GM18519 (cell line): ENCODE results near the gene PPARGC1A.

Experiments
- ATAC-seq: cut with Tn5 transposase; IDR thresholded peaks from one replicate; pipeline ENCODE4 v1.9.1; 2021; ENCODE audit warnings: mild to moderate bottlenecking, moderate library complexity; ENCODE audit not compliant: unreplicated experiment, low FRiP score

The PPARGC1A gene, protein sequence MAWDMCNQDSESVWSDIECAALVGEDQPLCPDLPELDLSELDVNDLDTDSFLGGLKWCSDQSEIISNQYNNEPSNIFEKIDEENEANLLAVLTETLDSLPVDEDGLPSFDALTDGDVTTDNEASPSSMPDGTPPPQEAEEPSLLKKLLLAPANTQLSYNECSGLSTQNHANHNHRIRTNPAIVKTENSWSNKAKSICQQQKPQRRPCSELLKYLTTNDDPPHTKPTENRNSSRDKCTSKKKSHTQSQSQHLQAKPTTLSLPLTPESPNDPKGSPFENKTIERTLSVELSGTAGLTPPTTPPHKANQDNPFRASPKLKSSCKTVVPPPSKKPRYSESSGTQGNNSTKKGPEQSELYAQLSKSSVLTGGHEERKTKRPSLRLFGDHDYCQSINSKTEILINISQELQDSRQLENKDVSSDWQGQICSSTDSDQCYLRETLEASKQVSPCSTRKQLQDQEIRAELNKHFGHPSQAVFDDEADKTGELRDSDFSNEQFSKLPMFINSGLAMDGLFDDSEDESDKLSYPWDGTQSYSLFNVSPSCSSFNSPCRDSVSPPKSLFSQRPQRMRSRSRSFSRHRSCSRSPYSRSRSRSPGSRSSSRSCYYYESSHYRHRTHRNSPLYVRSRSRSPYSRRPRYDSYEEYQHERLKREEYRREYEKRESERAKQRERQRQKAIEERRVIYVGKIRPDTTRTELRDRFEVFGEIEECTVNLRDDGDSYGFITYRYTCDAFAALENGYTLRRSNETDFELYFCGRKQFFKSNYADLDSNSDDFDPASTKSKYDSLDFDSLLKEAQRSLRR

GRCh38 chr4:23889814-23890341 lies at the start of gene PPARGC1A:
TSS of gene PPARGC1A (minus strand) at chr4:23890047. CDS start at chr4:23889957, 90 bp downstream.
- ATAC-seq = peak; percentile 61

- ATAC-seq = no peak
These were observed 48.9 kb upstream of the PPARGC1A start for GRCh38 chr4:23938796-23939195.

DNA sequence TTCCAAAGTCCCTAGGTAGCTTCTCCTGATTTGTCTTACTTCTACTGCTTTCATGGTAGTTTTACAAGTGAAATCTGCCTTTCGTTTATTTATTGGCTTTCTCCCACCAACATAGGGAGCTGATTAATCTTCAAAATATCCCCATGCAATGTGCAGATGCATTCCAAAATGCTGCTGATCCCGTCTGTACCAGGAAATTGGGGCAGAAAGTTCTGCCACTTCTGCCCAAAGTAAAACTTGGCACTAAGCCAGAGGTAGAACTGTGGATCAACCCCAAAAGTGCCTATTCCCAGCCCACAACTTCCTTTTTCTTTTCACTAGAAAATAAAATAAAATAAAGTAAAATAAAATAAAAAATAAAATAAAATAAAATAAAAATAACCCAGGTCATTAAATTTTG lies 47.3 kb upstream of the PPARGC1A start:
- ATAC-seq = no peak

DNA sequence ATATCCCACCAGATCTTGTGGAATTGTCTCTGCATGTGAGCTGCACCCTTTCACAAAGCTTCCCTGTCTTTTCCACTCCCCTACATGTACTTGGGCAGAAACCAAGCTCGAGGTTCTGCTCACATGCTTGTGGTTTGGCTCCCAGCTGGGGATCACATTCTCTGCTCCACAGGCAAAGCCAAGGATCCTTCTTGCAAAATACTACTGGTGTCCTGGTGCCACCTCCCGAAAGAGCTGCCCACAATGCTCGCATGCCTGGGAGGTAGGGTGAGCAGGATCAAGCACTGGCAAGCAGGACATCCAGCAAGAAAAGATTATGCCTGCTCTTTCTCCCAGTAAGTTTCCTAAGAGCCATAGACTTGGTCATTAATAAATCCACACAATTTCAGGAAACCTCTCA lies 45.1 kb upstream of the PPARGC1A start:
- ATAC-seq = no peak

DNA sequence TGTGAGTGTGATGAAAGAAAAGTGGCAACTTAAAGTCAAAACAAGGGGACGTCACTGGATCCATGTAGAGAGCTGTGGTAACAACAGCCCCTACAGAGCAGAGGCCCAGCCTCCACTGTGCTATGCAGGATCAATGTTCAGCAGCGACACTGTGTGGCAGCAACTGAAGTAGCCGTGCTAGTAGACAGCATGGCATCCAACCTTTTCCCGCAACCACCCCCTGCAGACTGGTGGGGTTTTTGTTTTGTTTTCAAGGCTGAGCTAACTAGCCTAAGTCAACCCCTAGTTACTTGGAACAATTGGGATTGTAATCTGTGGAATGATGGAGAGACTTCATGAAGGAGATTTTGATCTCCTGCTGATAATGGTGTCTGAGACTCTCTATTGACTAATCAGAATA lies 44.4 kb upstream of the PPARGC1A start:
- no peak for ATAC-seq

GRCh38 chr4:23932901-23933308 lies 43.1 kb upstream of the PPARGC1A start:
- no peak for ATAC-seq

DNA sequence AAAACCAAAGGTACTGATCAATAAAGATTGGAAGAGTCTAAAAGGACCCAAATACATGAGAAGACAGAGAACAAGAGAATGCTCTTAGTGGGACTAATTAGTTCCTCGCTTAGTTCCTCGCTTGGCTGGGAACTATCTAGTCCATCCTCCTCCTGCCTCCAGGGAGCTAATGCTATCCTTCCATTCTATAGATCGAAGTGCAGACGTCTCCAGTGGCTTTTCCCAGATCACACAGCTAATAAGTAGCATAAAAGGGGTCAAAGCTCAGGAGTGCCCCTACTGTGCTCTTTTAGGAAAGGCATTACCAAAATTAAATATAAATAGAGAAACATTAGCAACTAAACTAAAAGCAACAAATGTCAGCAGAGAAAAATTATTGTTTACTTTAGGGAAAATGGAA lies 42.3 kb upstream of the PPARGC1A start:
- no peak for ATAC-seq

GRCh38 chr4:23931489-23931830 lies 41.6 kb upstream of the PPARGC1A start:
- ATAC-seq = no peak

GRCh38 chr4:23930750-23931488 lies 41.1 kb upstream of the PPARGC1A start:
- ATAC-seq = no peak

DNA sequence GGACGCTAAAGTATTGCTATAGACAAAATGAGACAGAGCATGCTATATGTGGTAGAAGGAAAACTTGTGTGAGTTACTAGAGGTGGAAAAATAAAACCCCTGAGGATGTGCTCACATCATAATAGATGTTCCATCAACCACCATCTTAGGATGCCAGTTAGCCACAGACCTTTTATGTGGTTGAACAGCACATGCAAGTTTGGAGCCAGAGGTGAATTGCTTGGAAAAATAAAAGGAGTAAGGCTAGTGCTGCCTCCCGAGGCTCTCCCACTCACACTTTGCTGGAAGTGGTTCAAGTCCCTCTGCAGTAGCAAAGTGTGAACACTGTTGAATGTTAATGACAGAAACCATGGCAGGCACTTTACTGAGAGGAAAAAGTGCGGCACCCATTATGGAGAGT lies 39.4 kb upstream of the PPARGC1A start:
- no peak for ATAC-seq

GRCh38 chr4:23924556-23924955 lies 34.7 kb upstream of the PPARGC1A start:
- ATAC-seq = no peak

GRCh38 chr4:23923840-23924239 lies 34.0 kb upstream of the PPARGC1A start:
- no peak for ATAC-seq

- no peak for ATAC-seq
These were observed 33.3 kb upstream of the PPARGC1A start for GRCh38 chr4:23923141-23923540.

DNA sequence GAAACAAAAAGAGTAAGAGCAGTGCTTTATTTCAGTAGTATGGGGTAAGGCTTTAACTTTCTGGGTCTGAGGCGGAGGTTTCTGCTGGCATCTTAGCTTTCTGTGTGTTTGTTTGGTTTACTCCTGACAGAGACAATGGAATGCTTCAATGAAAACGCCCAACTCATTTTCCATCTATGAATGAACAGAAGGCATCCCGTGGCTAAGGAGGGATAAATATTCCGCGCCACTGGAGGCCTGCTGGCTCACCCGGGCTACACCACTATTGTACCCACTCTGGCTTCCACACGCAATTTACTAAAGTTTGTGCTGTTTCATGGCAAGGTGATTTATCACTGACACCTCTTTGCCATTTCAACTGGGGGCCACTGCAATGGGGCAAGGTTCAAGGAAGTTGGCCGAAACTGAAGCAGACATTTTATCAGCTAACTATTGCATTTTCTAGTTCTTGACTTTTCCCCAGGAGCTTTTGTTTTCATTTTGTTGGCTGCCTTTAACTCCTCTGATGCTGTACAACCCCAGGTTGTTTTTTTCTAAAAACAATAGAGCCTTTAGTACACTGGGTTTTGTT lies 32.8 kb upstream of the PPARGC1A start:
- ATAC-seq = no peak

GRCh38 chr4:23922013-23922412 lies 32.2 kb upstream of the PPARGC1A start:
- no peak for ATAC-seq

GRCh38 chr4:23921447-23921845 lies 31.6 kb upstream of the PPARGC1A start:
- ATAC-seq = no peak

- no peak for ATAC-seq
These were observed 31.0 kb upstream of the PPARGC1A start for GRCh38 chr4:23920716-23921446.

- no peak for ATAC-seq
These were observed 30.4 kb upstream of the PPARGC1A start for GRCh38 chr4:23920296-23920695.

GRCh38 chr4:23916282-23916681 lies 26.4 kb upstream of the PPARGC1A start:
- ATAC-seq = no peak
